Gastroesophageal sphincter (tissue), 4 donors: Measurements from ENCODE around the gene DYRK1A. TPM values are rescaled to one million over a fixed set of nuclear protein-coding genes. Genes with fewer than 3 reads are reported as not detected.

ENCODE experiments used
- ATAC-seq: fragments of 150-250 bp; one replicate; pipeline ENCODE4 v1.9.1; 2016; ENCODE audit warnings: mild to moderate bottlenecking, moderate library complexity
- H3K27ac ChIP-seq, 4 donors: fragments of 200-600 bp; sonication (generic) in 3 of 4; 1 replicate in 3 of 4; 2 replicates in 1 of 4; pipeline ENCODE4 v1.5.1; 2016 to 2019
- H3K27me3 ChIP-seq: fragments of 200-600 bp; sonication (generic); one replicate; pipeline ENCODE4 v1.5.1; 2019
- H3K36me3 ChIP-seq, 2 donors: fragments of 200-600 bp; sonication (generic); one replicate each; pipeline ENCODE4 v1.5.1; 2019; ENCODE audit warnings: control low read depth in 1 of 2
- H3K4me1 ChIP-seq, 3 donors: fragments of 200-600 bp; sonication (generic); 1 replicate in 2 of 3; 2 replicates in 1 of 3; pipeline ENCODE4 v1.5.1; 2016 to 2019; ENCODE audit warnings: control low read depth in 2 of 3
- H3K4me3 ChIP-seq, 2 donors: fragments of 200-600 bp; sonication (generic); one replicate each; pipeline ENCODE4 v1.5.1; 2019; ENCODE audit warnings: mild to moderate bottlenecking in 1 of 2, moderate library complexity in 1 of 2
- H3K9me3 ChIP-seq, 3 donors: fragments of 200-600 bp; sonication (generic); one replicate each; pipeline ENCODE4 v1.5.1; 2017 to 2019; ENCODE audit warnings: control low read depth in 2 of 3
- EP300 ChIP-seq: sonication (generic); formaldehyde crosslinking; IDR thresholded peaks from one replicate; pipeline ENCODE4 v1.6.1; 2017; ENCODE audit warnings: antibody characterized with exemption, mild to moderate bottlenecking
- POLR2A ChIP-seq, 2 donors: fragments of 450-650 bp; IDR thresholded peaks; one replicate each; pipeline ENCODE4 v1.6.1; 2017; ENCODE audit warnings: antibody characterized with exemption in 2 of 2, mild to moderate bottlenecking in 2 of 2, moderate library complexity in 1 of 2
- POLR2AphosphoS5 ChIP-seq: sonication (generic); formaldehyde crosslinking; IDR thresholded peaks from one replicate; pipeline ENCODE4 v1.6.1; 2017; ENCODE audit warnings: antibody characterized with exemption
- WGBS, 2 donors: methylation state at CpG; one replicate each; pipeline ENCODE4 v1.1.5; 2018; ENCODE audit warnings: low coverage in 1 of 2; 5-methylcytosine and 5-hydroxymethylcytosine counted together
- total RNA-seq, 4 donors: library from RNA; depleted of rRNA; stranded (reverse); fragments of >200 nt; gene quantifications; one replicate each; pipeline ENCODE4 v1.1.0, GENCODE V29; 2016
- TF ChIP-seq, protein P1 (sequence below), 4 experiments: fragments of 200-600 bp in 2 of 4; fragments of 450-650 bp in 2 of 4; sonication (generic) in 1 of 4; IDR thresholded peaks; one replicate each; pipeline ENCODE4 v1.5.1; 2017 to 2019; ENCODE audit warnings: antibody characterized with exemption in 4 of 4, mild to moderate bottlenecking in 2 of 4, moderate library complexity in 2 of 4

DYRK1A gene
- total RNA-seq, 4 donors from 2014 or later = 85.1 to 102 (median 94.0) TPM

DNA sequence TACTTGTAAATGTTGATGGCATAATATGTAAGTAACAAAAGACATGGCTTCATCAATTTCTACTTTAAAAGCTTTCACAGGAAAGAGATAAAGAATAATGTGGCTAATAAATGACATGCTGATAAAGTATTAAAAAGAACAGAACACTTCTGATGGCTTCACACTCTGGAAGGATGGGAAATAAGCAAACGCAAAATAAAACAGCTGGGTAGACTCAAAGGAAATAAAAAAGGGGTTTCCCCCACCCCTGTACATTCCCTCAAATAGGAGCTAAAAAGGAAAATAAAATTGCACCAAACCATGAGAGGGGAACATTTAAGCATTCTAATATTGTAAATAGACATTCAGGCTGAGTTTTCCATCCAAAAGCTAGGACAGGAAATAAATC, 27.0 kb upstream of the DYRK1A start:
- ATAC-seq = no peak
- H3K27ac ChIP-seq = peak overlapping the region; percentile 82 to 95 (median 88)
- peaks cover 4 to 20% (median 17%) of the 10 kb centered on the region in 3 donors for H3K4me1 ChIP-seq
- no peak overlapping the region for H3K4me3 ChIP-seq
- no peaks in the 10 kb centered on the region for H3K27me3 ChIP-seq
- H3K9me3 ChIP-seq = no peaks in the 10 kb centered on the region
- WGBS, 2 donors = 0 to 8% methylated on average over 1 of the region's 1 CpG
- TF ChIP-seq, protein P1, sequence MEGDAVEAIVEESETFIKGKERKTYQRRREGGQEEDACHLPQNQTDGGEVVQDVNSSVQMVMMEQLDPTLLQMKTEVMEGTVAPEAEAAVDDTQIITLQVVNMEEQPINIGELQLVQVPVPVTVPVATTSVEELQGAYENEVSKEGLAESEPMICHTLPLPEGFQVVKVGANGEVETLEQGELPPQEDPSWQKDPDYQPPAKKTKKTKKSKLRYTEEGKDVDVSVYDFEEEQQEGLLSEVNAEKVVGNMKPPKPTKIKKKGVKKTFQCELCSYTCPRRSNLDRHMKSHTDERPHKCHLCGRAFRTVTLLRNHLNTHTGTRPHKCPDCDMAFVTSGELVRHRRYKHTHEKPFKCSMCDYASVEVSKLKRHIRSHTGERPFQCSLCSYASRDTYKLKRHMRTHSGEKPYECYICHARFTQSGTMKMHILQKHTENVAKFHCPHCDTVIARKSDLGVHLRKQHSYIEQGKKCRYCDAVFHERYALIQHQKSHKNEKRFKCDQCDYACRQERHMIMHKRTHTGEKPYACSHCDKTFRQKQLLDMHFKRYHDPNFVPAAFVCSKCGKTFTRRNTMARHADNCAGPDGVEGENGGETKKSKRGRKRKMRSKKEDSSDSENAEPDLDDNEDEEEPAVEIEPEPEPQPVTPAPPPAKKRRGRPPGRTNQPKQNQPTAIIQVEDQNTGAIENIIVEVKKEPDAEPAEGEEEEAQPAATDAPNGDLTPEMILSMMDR (IDR thresholded peaks at IDR 0.05) = no peak
- TF ChIP-seq EP300 = no peak
- no peak for TF ChIP-seq POLR2A (IDR thresholded peaks at IDR 0.05)
- no peak for TF ChIP-seq POLR2AphosphoS5
- H3K36me3 ChIP-seq = no peaks in the 10 kb centered on the region

GRCh38 chr21:37341254-37341960, 25.2 kb upstream of the DYRK1A start:
- Histone ChIP-seq H3K27me3 (no peaks in the 10 kb centered on the region), H3K4me1 (peaks cover 4 to 20% (median 17%) of the 10 kb centered on the region in 3 donors), H3K4me3 (no peak overlapping the region), H3K36me3 (no peaks in the 10 kb centered on the region), H3K27ac (no peak overlapping the region), H3K9me3 (no peaks in the 10 kb centered on the region)
- 49 to 75% methylated on average over 6 to 8 of the region's 8 CpGs for WGBS, 2 donors
- no peak for TF ChIP-seq POLR2A (IDR thresholded peaks at IDR 0.05)
- TF ChIP-seq, protein P1 (IDR thresholded peaks at IDR 0.05) = no peak
- TF ChIP-seq POLR2AphosphoS5 = no peak
- no peak for TF ChIP-seq EP300
- no peak for ATAC-seq

DNA sequence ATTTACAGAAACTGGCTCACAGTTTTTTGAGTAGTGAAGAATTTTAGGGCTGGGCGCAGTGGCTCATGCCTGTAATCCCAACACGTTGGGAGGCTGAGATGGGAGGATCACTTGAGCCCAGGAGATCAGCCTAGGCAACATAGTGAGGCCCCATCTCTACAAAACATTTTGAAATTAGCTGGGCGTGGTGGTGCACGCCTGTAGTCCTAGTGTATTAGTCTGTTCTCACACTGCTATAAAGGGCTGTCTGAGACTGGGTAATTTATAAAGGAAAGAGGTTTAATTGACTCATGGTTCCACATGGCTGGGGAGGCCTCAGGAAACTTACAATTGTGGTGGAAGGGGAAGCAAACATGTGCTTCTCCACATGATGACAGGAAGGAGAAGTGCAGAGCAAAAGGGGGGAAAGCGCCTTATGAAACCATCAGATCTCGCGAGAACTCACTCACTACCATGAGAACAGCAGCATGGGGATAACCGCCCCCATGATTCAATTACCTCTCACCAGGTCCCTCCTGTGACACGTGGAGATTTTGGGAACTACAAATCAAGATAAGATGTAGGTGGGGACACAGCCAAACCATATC, 24.4 kb upstream of the DYRK1A start:
- peaks cover 4 to 20% (median 17%) of the 10 kb centered on the region in 3 donors for H3K4me1 ChIP-seq
- 75 to 90% methylated on average over 2 to 9 of the region's 9 CpGs for WGBS, 2 donors
- no peak overlapping the region for H3K4me3 ChIP-seq
- H3K9me3 ChIP-seq = no peaks in the 10 kb centered on the region
- no peak overlapping the region for H3K27ac ChIP-seq
- no peaks in the 10 kb centered on the region for H3K36me3 ChIP-seq
- ATAC-seq = no peak
- H3K27me3 ChIP-seq = no peaks in the 10 kb centered on the region
- TF ChIP-seq EP300 (no peak), POLR2AphosphoS5 (no peak), POLR2A (IDR thresholded peaks at IDR 0.05) (no peak)
- TF ChIP-seq, protein P1 (IDR thresholded peaks at IDR 0.05) = no peak

- ATAC-seq = no peak
- no peaks in the 10 kb centered on the region for H3K27me3 ChIP-seq
- TF ChIP-seq EP300 (no peak), POLR2AphosphoS5 (no peak), POLR2A (IDR thresholded peaks at IDR 0.05) (no peak)
- TF ChIP-seq, protein P1 (IDR thresholded peaks at IDR 0.05) = no peak
- H3K9me3 ChIP-seq = peaks cover 0 to 29% (median 0%) of the 10 kb centered on the region in 3 donors
- H3K36me3 ChIP-seq = no peaks in the 10 kb centered on the region
- no peaks in the 10 kb centered on the region for H3K4me1 ChIP-seq
- H3K27ac ChIP-seq = no peak overlapping the region
- H3K4me3 ChIP-seq = no peak overlapping the region
- WGBS, 2 donors = 93 to 100% methylated on average over 1 to 2 of the region's 2 CpGs
These were observed 19.6 kb upstream of the DYRK1A start for GRCh38 chr21:37346841-37347430.
